ENCODE data around the gene DLX3. TPM values are rescaled to one million over a fixed set of nuclear protein-coding genes. Genes with fewer than 3 reads are reported as not detected.

Gene DLX3
- total and polyA plus RNA-seq, 2 of the 8 experiments (the other 6 are each of a cell fraction or from before 2014, with no cell fraction given), result 0.15 to 0.20 TPM

DNA sequence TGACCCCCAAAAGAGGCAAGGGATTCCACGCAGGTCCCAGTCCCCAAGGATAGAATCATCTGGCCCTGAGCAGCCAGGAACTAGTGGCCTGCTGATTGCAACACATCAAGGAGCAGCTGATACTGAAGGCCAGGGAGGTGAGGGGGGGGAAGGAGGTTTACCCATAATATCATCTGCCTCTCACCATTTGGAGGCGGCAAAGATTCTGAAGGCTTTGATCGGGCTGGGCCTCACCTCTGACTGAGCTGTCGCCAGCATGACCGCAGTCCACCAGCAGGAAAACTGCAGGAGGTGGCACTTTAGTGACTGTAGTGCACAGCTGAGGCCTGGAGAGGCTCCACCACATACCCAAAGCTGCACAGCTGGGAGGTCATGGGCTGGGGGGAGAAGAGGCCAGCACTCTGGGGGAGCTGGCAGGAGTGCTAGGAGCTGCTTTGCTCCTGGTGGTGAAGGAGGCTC is 40.4 kb upstream of the DLX3 start:
- H4K5ac ChIP-seq (ENCODE audit: insufficient read length, low read depth, low read length), result no peak overlapping the region
- DNase-seq (ENCODE audit: low read depth in 1 of 2, low spot score in 2 of 2) (no peak), FAIRE-seq (no peak)
- H3K14ac ChIP-seq (ENCODE audit: insufficient read length), result no peak overlapping the region
- no peaks in the 10 kb centered on the region for H3K79me2 ChIP-seq (ENCODE audit: control insufficient read depth in 1 of 2, insufficient read depth in 2 of 2, low read length in 2 of 2)
- H3K23me2 ChIP-seq (ENCODE audit: low read depth, low read length), result no peaks in the 10 kb centered on the region
- H3K23ac ChIP-seq (ENCODE audit: insufficient read length), result no peak overlapping the region
- no peaks in the 10 kb centered on the region for H3K79me1 ChIP-seq (ENCODE audit: low read depth, low read length)
- CTCF ChIA-PET (ENCODE audit: partially characterized antibody), result interaction anchor here (1.0 to 2.6 kb wide), 12 partner anchors 8 to 59 kb away, joined by 3 to 15 read pairs (median 6); partner anchors contain the start of genes ITGA3 and PDK2
- no peak overlapping the region for H4K91ac ChIP-seq (replicated peaks; ENCODE audit: insufficient read length, low read length)
- H4K20me1 ChIP-seq (replicated peaks in 1 of 2; ENCODE audit: control insufficient read depth in 1 of 2, insufficient read depth in 2 of 2, low read length in 2 of 2), result no peaks in the 10 kb centered on the region
- no peak overlapping the region for H4K8ac ChIP-seq (ENCODE audit: extremely low read depth, insufficient read depth, low read length)
- H3K9ac ChIP-seq (replicated peaks in 1 of 4; ENCODE audit: extremely low read depth in 1 of 4, low read depth in 3 of 4, low read length in 3 of 4), result no peak overlapping the region
- no peak overlapping the region for H3K18ac ChIP-seq (ENCODE audit: extremely low read depth, low read length)
- TF ChIP-seq HDAC2 (IDR thresholded peaks at IDR 0.05; ENCODE audit: borderline replicate concordance in 1 of 2, low read depth in 2 of 2, low read length in 2 of 2), result no peak
- TF ChIP-seq NANOG (IDR thresholded peaks at IDR 0.05; ENCODE audit: insufficient read depth, low read depth, low read length, poor library complexity, severe bottlenecking), result no peak
- no peak for TF ChIP-seq KDM4A (IDR thresholded peaks at IDR 0.05; ENCODE audit: low read depth, low read length, severe bottlenecking)
- TF ChIP-seq CBX5 (IDR thresholded peaks at IDR 0.05; ENCODE audit: low read depth, low read length), result no peak
- no peak for TF ChIP-seq EP300 (IDR thresholded peaks at IDR 0.05; ENCODE audit: borderline replicate concordance in 1 of 2, low read depth in 2 of 2, low read length in 2 of 2)
- TF ChIP-seq BCL11A (IDR thresholded peaks at IDR 0.05; ENCODE audit: low read depth in 2 of 2, low read length in 2 of 2), result no peak
- no peak overlapping the region for H3K4ac ChIP-seq (replicated peaks; ENCODE audit: insufficient read length, low read depth, low read length)
- 84% methylated on average over 4 of the region's 5 CpGs; no CpG with 5 or more reads in 1 of the 2 experiments for WGBS, 2 experiments (ENCODE audit: extremely low coverage in 1 of 2, insufficient coverage in 1 of 2, insufficient read length in 1 of 2, insufficient replicate concordance in 2 of 2, low coverage in 1 of 2, low lambda C conversion rate in 2 of 2, missing lambda C conversion rate in 1 of 2)
- H3K4me1 ChIP-seq (replicated peaks in 1 of 4; ENCODE audit: control insufficient read depth in 3 of 4, insufficient read depth in 4 of 4, low read length in 3 of 4), result peaks cover 0 to 9% (median 0%) of the 10 kb centered on the region in 4 experiments; a peak in 3 of 7 replicates
- H2AFZ ChIP-seq (ENCODE audit: low read length), result no peak overlapping the region
- H3K56ac ChIP-seq (replicated peaks; ENCODE audit: insufficient read length, low read depth, low read length), result no peak overlapping the region
- H3K36me3 ChIP-seq (ENCODE audit: control insufficient read depth in 2 of 4, insufficient read depth in 4 of 4, low read length in 3 of 4), result no peaks in the 10 kb centered on the region
- H2BK120ac ChIP-seq (replicated peaks; ENCODE audit: low read depth, low read length), result no peak overlapping the region
- POLR2A ChIA-PET (ENCODE audit: partially characterized antibody), result interaction anchor here (0.9 kb wide), 2 partner anchors 10 to 21 kb away, joined by 3 read pairs; partner anchors contain the start of gene ITGA3
- H3K4me2 ChIP-seq (ENCODE audit: insufficient read depth in 1 of 2, low read depth in 2 of 2, low read length in 2 of 2), result no peak overlapping the region
- no peak overlapping the region for H2BK12ac ChIP-seq (ENCODE audit: low read depth, low read length)
- no peak overlapping the region for H3K4me3 ChIP-seq (ENCODE audit: extremely low read depth in 1 of 4, insufficient read depth in 2 of 4, low read depth in 3 of 4, low read length in 4 of 4)
- H2AK5ac ChIP-seq (ENCODE audit: low read depth, low read length), result no peak overlapping the region
- no peaks in the 10 kb centered on the region for H3K9me3 ChIP-seq (ENCODE audit: insufficient read depth in 2 of 2, low read depth in 1 of 2, low read length in 1 of 2)
- H2BK20ac ChIP-seq (ENCODE audit: low read length), result no peak overlapping the region
- H3K27ac ChIP-seq (ENCODE audit: low read depth, low read length), result no peak overlapping the region
- no peak overlapping the region for H2BK5ac ChIP-seq (ENCODE audit: low read depth, low read length)
- no peak overlapping the region for H2BK15ac ChIP-seq (ENCODE audit: low read length)
- H3K27me3 ChIP-seq (replicated peaks in 1 of 4; ENCODE audit: control insufficient read depth in 3 of 4, extremely low read depth in 1 of 4, insufficient read depth in 3 of 4, low read length in 3 of 4), result no peaks in the 10 kb centered on the region; a peak in 1 of 7 replicates
